ENCODE data around the gene IFIT1B. TPM values are rescaled to one million over a fixed set of nuclear protein-coding genes. Genes with fewer than 3 reads are reported as not detected.
"Not testable (repeated sequence)": the region's sequence is repeated elsewhere in the genome, so short reads cannot be mapped to it uniquely, and the experiment has no call there.

The IFIT1B gene, protein sequence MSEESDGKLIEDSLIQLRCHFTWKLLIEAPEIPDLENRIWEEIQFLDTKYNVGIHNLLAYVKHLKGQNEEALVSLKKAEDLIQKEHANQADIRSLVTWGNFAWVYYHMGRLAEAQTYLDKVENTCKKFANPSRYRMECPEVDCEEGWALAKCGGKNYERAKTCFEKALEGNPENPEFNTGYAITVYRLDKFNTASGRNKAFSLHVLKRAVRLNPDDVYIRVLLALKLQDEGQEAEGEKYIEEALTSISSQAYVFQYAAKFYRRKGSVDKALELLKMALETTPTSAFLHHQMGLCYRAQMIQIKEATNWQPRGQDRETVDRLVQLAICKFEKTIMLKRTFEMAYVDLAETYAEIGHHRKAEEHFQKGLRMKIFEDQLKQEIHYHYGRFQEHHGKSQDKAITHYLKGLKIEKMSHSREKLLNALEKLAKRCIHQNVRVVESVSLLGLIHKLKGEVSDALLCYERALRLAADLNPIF
- under 1 TPM in 3 of 4 donors, not detected in 1; 0.09 to 0.38 (median 0.21) TPM for polyA plus RNA-seq (ENCODE audit: insufficient read length in 4 of 4)

GRCh38 chr10:89377705-89378637, at the start of gene IFIT1B:
Gene IFIT1B, plus strand, starts transcription at chr10:89378056. Its CDS starts 80 bp downstream, at chr10:89378136.
- DNase-seq (ENCODE audit: low read depth in 4 of 4, low spot score in 2 of 4), result no peak

- DNase-seq (ENCODE audit: low read depth in 4 of 4, low spot score in 2 of 4), result no peak
Measured at GRCh38 chr10:89329151-89329550, 48.7 kb upstream of the IFIT1B start.

GRCh38 chr10:89330014-89330413, 47.8 kb upstream of the IFIT1B start:
- DNase-seq (ENCODE audit: low read depth in 4 of 4, low spot score in 2 of 4), result not testable (repeated sequence)

GRCh38 chr10:89330537-89331212, 47.2 kb upstream of the IFIT1B start:
- DNase-seq (ENCODE audit: low read depth in 4 of 4, low spot score in 2 of 4), result no peak

- not testable (repeated sequence) for DNase-seq (ENCODE audit: low read depth in 4 of 4, low spot score in 2 of 4)
Measured at GRCh38 chr10:89331487-89332122, 46.3 kb upstream of the IFIT1B start.

DNA sequence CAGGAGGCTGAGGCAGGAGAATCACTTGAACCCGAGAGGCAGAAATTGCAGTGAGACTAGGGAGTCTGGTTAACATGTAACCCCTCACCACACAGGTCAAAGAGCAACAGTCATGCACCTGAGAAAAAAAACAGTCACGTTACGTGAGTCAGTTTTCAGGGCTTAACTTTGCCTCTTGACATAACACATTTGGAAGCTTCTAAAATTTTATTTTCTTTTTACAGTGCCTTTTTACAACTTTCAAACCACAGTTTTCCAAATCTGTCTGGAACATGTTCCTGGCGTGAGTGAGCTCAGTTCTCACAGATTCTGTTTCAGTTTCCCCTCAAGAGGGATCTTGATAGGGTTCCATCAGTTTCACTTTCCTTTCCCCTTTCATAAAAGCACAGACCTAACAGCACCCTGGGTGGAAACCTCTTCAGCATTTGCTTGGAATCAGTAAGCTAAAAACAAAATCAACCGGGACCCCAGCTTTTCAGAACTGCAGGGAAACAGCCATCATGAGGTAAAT, 45.7 kb upstream of the IFIT1B start:
- no peak for DNase-seq (ENCODE audit: low read depth in 4 of 4, low spot score in 2 of 4)

- no peak for DNase-seq (ENCODE audit: low read depth in 4 of 4, low spot score in 2 of 4)
Measured at GRCh38 chr10:89335226-89335625, 42.6 kb upstream of the IFIT1B start.

DNA sequence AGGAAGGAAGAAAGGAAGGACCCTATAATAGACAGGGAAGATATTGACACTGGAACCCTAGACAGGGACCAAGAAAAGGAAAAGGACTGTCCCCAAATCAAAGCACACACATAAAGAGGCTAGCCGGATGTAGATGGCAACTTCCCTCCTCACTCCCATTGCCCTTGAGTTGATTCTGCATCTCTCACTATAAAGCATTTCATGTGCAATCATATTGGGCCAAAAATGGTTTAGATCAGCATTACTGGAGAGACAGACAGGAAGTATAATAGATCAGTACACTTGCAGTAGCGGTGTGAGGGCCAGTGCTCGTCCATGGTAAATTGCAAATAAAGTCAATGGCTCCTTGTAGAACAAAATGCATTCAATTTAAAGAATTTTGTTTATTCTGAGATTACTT, 41.6 kb upstream of the IFIT1B start:
- DNase-seq (ENCODE audit: low read depth in 4 of 4, low spot score in 2 of 4), result no peak

- DNase-seq (ENCODE audit: low read depth in 4 of 4, low spot score in 2 of 4), result no peak
Measured at GRCh38 chr10:89337484-89337883, 40.4 kb upstream of the IFIT1B start.

- no peak for DNase-seq (ENCODE audit: low read depth in 4 of 4, low spot score in 2 of 4)
Measured at GRCh38 chr10:89338713-89339112, 39.1 kb upstream of the IFIT1B start.

- no peak for DNase-seq (ENCODE audit: low read depth in 4 of 4, low spot score in 2 of 4)
Measured at GRCh38 chr10:89339875-89340274, 38.0 kb upstream of the IFIT1B start.

DNA sequence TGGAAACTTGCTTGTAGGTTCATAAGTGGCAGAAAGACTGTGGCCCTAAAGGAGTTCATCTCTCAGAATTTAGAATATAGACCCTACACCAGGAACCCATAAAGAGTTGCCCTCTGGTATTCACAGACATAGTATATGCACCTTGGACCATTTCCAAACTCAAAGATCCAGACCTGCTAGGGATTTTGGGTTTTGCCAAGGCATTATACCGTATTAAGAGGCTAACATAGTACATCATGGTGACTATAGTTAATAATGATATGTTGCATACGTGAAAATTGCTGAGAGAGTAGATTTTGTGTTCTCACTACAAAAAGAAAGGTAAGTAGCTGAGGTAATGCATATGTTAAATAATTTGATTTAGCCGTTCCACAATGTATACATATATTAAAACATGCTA, 36.2 kb upstream of the IFIT1B start:
- DNase-seq (ENCODE audit: low read depth in 4 of 4, low spot score in 2 of 4), result no peak

DNA sequence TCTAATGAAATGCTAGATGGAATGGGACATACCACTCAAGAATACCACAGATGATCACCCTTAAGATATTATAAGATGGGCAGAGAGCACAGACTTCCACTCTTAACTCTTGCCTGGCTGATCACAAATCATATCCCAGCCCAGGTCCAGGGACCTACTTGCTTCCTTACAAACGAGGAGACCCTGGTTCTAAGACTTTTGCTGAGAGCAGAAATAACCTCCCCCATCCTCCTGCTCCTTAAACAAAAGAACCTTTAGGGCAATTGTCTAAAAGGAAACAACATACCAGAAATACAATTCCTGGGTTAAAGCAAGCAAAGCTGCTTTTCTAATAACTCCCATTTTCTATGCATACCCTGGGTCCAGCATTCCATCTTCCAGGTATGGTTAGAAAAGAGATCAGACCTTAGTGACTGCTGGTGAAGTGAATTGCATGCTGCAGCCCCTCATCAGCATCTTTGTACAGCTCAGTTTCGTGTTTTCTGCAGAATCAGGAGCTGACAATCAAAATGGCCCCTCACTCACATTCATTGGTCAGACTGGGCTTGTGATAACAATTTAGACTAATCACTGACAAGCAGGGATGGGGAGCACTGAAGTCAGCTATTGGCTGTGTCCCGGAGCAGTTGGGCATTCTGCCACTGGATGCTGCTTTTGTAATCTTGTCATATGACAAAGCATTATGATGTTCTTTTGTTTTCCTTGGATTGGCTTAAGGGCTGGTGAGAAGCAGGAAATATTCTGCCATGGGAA, 35.5 kb upstream of the IFIT1B start:
- DNase-seq (ENCODE audit: low read depth in 4 of 4, low spot score in 2 of 4), result no peak

DNA sequence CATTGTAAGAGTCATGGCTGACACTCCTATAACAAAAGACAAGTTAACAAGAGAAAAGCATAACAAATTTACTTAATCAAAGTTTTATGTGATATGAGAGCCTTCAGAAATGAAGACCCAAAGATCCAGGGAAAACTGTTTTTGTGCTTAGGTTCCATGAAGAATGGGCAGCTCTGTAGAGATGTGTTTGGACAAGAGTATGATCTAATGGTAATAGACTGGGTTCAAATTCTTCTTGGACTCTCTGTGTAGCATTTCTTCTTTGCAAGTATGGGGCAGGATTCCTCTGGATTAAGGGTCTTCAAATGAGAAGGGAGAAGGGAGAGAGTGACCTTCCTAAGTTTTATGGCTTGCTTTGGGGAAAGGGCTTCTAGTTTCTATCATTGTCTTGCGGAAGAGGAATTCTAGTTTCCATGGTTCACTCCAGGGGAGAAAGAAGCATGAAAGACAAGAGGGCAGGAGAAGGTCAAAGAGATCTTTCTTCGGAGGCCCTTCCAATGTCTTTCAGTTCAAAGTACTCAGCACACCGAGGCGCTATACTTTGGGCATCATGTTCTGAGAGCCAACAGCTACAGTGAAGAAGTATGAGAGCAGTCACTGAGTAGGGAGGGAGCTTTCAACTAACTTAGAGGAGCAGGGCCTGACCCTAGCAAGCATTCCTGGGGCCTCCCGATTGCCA, 34.6 kb upstream of the IFIT1B start:
- DNase-seq (ENCODE audit: low read depth in 4 of 4, low spot score in 2 of 4), result no peak

DNA sequence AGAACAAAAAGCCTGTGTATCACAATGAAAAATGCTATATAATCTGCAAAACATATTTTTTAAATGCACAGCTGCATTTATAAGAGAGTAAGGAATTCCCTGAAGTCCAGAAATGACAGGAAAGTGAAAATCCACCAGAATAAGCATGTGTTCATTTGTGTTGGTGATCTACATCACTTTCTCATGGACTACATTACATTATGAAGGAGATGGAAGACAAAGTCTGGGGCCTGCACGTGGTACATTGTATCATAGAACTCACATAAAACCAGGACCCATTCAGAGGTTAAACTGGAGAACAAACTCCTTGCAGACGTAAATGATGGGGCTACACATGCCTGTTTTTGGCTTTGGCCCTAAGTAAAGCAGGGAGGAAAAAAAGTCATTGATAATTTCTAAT, 33.7 kb upstream of the IFIT1B start:
- no peak for DNase-seq (ENCODE audit: low read depth in 4 of 4, low spot score in 2 of 4)

- DNase-seq (ENCODE audit: low read depth in 4 of 4, low spot score in 2 of 4), result no peak
Measured at GRCh38 chr10:89345367-89346000, 32.4 kb upstream of the IFIT1B start.

GRCh38 chr10:89346405-89347254, 31.2 kb upstream of the IFIT1B start:
- no peak for DNase-seq (ENCODE audit: low read depth in 4 of 4, low spot score in 2 of 4)

Data from left renal cortex interstitium (tissue), 4 donors.